IMR-90 (cell line): ENCODE data around the gene KRT74. TPM values are rescaled to one million over a fixed set of nuclear protein-coding genes. Genes with fewer than 3 reads are reported as not detected.

Experiments
- ATAC-seq: fragments of 200-7000 bp; cut with Tn5 transposase; 2 replicates; pipeline ENCODE4 v1.9.1; 2020; ENCODE audit warnings: low read depth, mild to moderate bottlenecking, moderate library complexity
- Bru-seq: library from RNA; stranded (reverse); fragments of 400-500 nt; gene quantifications from one replicate; lab custom pipeline; 2021; lab: Mats Ljungman, UMichigan
- BruChase-seq, 2 experiments: library from RNA; stranded (reverse); fragments of 400-500 nt; gene quantifications; one replicate each; lab custom pipeline; 2021; lab: Mats Ljungman, UMichigan
- BruUV-seq: library from RNA; stranded (reverse); fragments of 400-500 nt; replicated peaks from 2 replicates; lab custom pipeline; 2021; lab: Mats Ljungman, UMichigan
- CTCF ChIA-PET: fragments of 300-600 bp; formaldehyde crosslinking; extraction: SDS; loops from one replicate; lab custom pipeline; 2021; ENCODE audit warnings: antibody characterized with exemption; lab: Yijun Ruan, JAX
- POLR2A ChIA-PET: fragments of 300-600 bp; sonication (Branson Sonifier 250); formaldehyde crosslinking; loops from one replicate; lab custom pipeline; 2022; ENCODE audit warnings: antibody characterized with exemption; ENCODE audit not compliant: unreplicated experiment; lab: Charles Lee
- DNase-seq: peaks from one replicate; pipeline ENCODE4 v3.0.0; 2013
- H2AFZ ChIP-seq: replicated peaks from 2 replicates; pipeline ENCODE3; 2013; ENCODE audit warnings: low read length, mild to moderate bottlenecking; ENCODE audit not compliant: poor library complexity
- H2AK5ac ChIP-seq: 2 replicates; pipeline ENCODE4 v1.6.1; 2013; ENCODE audit warnings: low read depth, low read length, inconsistent platforms
- H2AK9ac ChIP-seq: replicated peaks from 2 replicates; pipeline ENCODE3; 2013; ENCODE audit warnings: mild to moderate bottlenecking, low read depth, low read length, moderate library complexity; ENCODE audit not compliant: poor library complexity
- H2BK120ac ChIP-seq: 2 replicates; pipeline ENCODE4 v1.6.1; 2013; ENCODE audit warnings: low read depth, low read length, inconsistent platforms
- H2BK15ac ChIP-seq: 3 replicates; pipeline ENCODE4 v1.6.1; 2013; ENCODE audit warnings: low read depth, low read length, inconsistent platforms
- H2BK20ac ChIP-seq: 2 replicates; pipeline ENCODE4 v1.6.1; 2013; ENCODE audit warnings: low read depth, mild to moderate bottlenecking, inconsistent platforms, low read length, moderate library complexity
- H2BK5ac ChIP-seq: 2 replicates; pipeline ENCODE4 v1.6.1; 2013; ENCODE audit warnings: mild to moderate bottlenecking, low read depth, low read length, inconsistent platforms; ENCODE audit not compliant: poor library complexity, severe bottlenecking
- H3K14ac ChIP-seq: replicated peaks from 2 replicates; pipeline ENCODE4 v1.6.1; 2013; ENCODE audit warnings: low read depth, low read length, inconsistent platforms
- H3K18ac ChIP-seq: 2 replicates; pipeline ENCODE4 v1.6.1; 2013; ENCODE audit warnings: low read depth, low read length, control low read depth
- H3K23ac ChIP-seq: 2 replicates; pipeline ENCODE4 v1.6.1; 2013; ENCODE audit warnings: low read depth, low read length, inconsistent platforms
- H3K27ac ChIP-seq: 2 replicates; pipeline ENCODE4 v1.5.1; 2013; ENCODE audit warnings: mild to moderate bottlenecking, control low read depth, low read length; ENCODE audit not compliant: insufficient read depth
- H3K27me3 ChIP-seq: 2 replicates; pipeline ENCODE4 v1.6.1; 2013; ENCODE audit warnings: low read length; ENCODE audit not compliant: control insufficient read depth, insufficient read depth
- H3K36me3 ChIP-seq: 2 replicates; pipeline ENCODE4 v1.6.1; 2013; ENCODE audit warnings: low read length, mixed read lengths; ENCODE audit not compliant: control insufficient read depth, insufficient read depth
- H3K4ac ChIP-seq: 2 replicates; pipeline ENCODE4 v1.6.1; 2013; ENCODE audit warnings: low read depth, low read length, inconsistent platforms
- H3K4me1 ChIP-seq: 2 replicates; pipeline ENCODE4 v1.6.1; 2013; ENCODE audit warnings: low read length, mixed read lengths; ENCODE audit not compliant: control insufficient read depth, insufficient read depth
- H3K4me2 ChIP-seq: 2 replicates; pipeline ENCODE4 v1.6.1; 2013; ENCODE audit warnings: low read depth, mild to moderate bottlenecking, control low read depth, low read length, moderate library complexity
- H3K4me3 ChIP-seq: 2 replicates; pipeline ENCODE4 v1.5.1; 2013; ENCODE audit warnings: low read depth, mild to moderate bottlenecking, control low read depth, low read length, moderate library complexity; ENCODE audit not compliant: insufficient read depth
- H3K56ac ChIP-seq: 2 replicates; pipeline ENCODE4 v1.6.1; 2013; ENCODE audit warnings: low read length, inconsistent platforms; ENCODE audit not compliant: insufficient read depth; ENCODE audit errors: extremely low read depth
- H3K79me1 ChIP-seq, 2 experiments: 2 replicates each; pipeline ENCODE4 v1.6.1; 2013; ENCODE audit warnings: low read length in 2 of 2, inconsistent platforms in 1 of 2, low read depth in 1 of 2
- H3K9ac ChIP-seq: 2 replicates; pipeline ENCODE4 v1.6.1; 2013; ENCODE audit warnings: low read depth, low read length, control low read depth
- H3K9me1 ChIP-seq: 2 replicates; pipeline ENCODE4 v1.6.1; 2013; ENCODE audit warnings: low read length, inconsistent platforms; ENCODE audit not compliant: insufficient read depth
- H3K9me3 ChIP-seq: 2 replicates; pipeline ENCODE4 v1.6.1; 2013; ENCODE audit warnings: low read length; ENCODE audit not compliant: control insufficient read depth, insufficient read depth
- H4K20me1 ChIP-seq: 2 replicates; pipeline ENCODE4 v1.6.1; 2013; ENCODE audit warnings: low read length, inconsistent platforms; ENCODE audit not compliant: insufficient read depth
- H4K5ac ChIP-seq: 2 replicates; pipeline ENCODE4 v1.6.1; 2013; ENCODE audit warnings: mild to moderate bottlenecking, low read depth, low read length, control low read depth
- H4K8ac ChIP-seq, 2 experiments: 2 replicates each; pipeline ENCODE4 v1.6.1; 2013; ENCODE audit warnings: low read depth in 2 of 2, low read length in 2 of 2, control low read depth in 1 of 2, inconsistent platforms in 1 of 2
- H4K91ac ChIP-seq: 2 replicates; pipeline ENCODE4 v1.6.1; 2013; ENCODE audit warnings: low read depth, low read length, inconsistent platforms; ENCODE audit not compliant: insufficient read depth
- MXI1 ChIP-seq: IDR thresholded peaks from 2 replicates; pipeline ENCODE4 v1.6.1; 2012; ENCODE audit warnings: low read depth, mild to moderate bottlenecking, low read length, moderate library complexity, borderline replicate concordance
- RFX5 ChIP-seq: IDR thresholded peaks from 2 replicates; pipeline ENCODE4 v1.8.0; 2012; ENCODE audit warnings: low read depth, mild to moderate bottlenecking, low read length, moderate library complexity
- USF2 ChIP-seq: fragments of 150-350 bp; IDR thresholded peaks from 2 replicates; pipeline ENCODE4 v1.6.1; 2017; ENCODE audit warnings: mild to moderate bottlenecking, antibody characterized with exemption, low read length, low read depth
- WGBS, 2 experiments: methylation state at CpG; one replicate each; pipeline versions ENCODE4 v1.1.5 to v1.1.7; 2013; ENCODE audit warnings: missing lambda C conversion rate in 2 of 2; ENCODE audit not compliant: insufficient read length in 1 of 2; ENCODE audit errors: extremely low coverage in 2 of 2; 5-methylcytosine and 5-hydroxymethylcytosine counted together
- dilution Hi-C: fragments of 300-500 bp; cut with HindIII; formaldehyde crosslinking; loops from one replicate; pipeline ENCODE4 v1.14.3; 2018; ENCODE audit warnings: low sequenced_read_pairs; ENCODE audit not compliant: unreplicated experiment
- in situ Hi-C: fragments of 300-500 bp; cut with MboI; formaldehyde crosslinking; loops from 3 replicates; pipeline ENCODE4 v1.14.3; 2019; ENCODE audit warnings: low sequenced_read_pairs, inconsistent platforms, mixed read lengths
- intact Hi-C: fragments of 100-400 bp; cut with micrococcal nuclease; formaldehyde crosslinking; loops from 2 replicates; pipeline ENCODE4 v1.10.0; 2022
- long read RNA-seq: library from polyadenylated mRNA; unstranded; transcript quantifications from one replicate; pipeline ENCODE4 v2.0.0, GENCODE V29; 2021; ENCODE audit not compliant: unreplicated experiment
- polyA plus RNA-seq, 3 experiments: library from polyadenylated mRNA; depleted of rRNA; stranded (reverse); fragments of >200 nt; gene quantifications; 2 replicates each; pipeline ENCODE4 v1.2.3, GENCODE V29; 2012; ENCODE audit warnings: low replicate concordance in 1 of 3
- total RNA-seq: library from RNA; depleted of rRNA; stranded (reverse); fragments of >200 nt; gene quantifications from 2 replicates; pipeline ENCODE4 v1.2.3, GENCODE V29; 2012; rRNA removed

The KRT74 gene
- total RNA-seq (not detected in 2 replicates), polyA plus RNA-seq (2012; rRNA removed) (not detected in 2 replicates), Bru-seq, nascent RNA (not detected), BruChase-seq, experiment 1, labeled RNA remaining after a 6-hour chase (not detected), BruChase-seq, experiment 2, labeled RNA remaining after a 2-hour chase (not detected)
- not detected in 2 replicates for polyA plus RNA-seq (2012; cell fraction: cytosol; rRNA removed)
- polyA plus RNA-seq (2012; cell fraction: nucleus; rRNA removed; ENCODE audit: low replicate concordance) = not detected in 2 replicates
- long read RNA-seq = 0 reads

- Histone ChIP-seq H3K36me3 (no peaks in the 10 kb centered on the region), H4K20me1 (no peaks in the 10 kb centered on the region), H3K79me1 (no peaks in the 10 kb centered on the region), H2AK5ac (no peak within 1 kb of the TSS), H3K18ac (no peak within 1 kb of the TSS), H2BK20ac (no peak within 1 kb of the TSS), H3K9me3 (no peaks in the 10 kb centered on the region), H2BK5ac (no peak within 1 kb of the TSS), H3K9ac (no peak within 1 kb of the TSS), H3K4me3 (no peak within 1 kb of the TSS), H4K91ac (no peak within 1 kb of the TSS), H2BK120ac (no peak within 1 kb of the TSS), H4K5ac (no peak within 1 kb of the TSS), H2AK9ac (no peak within 1 kb of the TSS), H3K4me2 (no peak within 1 kb of the TSS), H3K9me1 (no peaks in the 10 kb centered on the region), H3K27me3 (peaks cover 45% of the 10 kb centered on the region), H2BK15ac (no peak within 1 kb of the TSS), H3K4me1 (no peaks in the 10 kb centered on the region), H4K8ac (no peak within 1 kb of the TSS), H3K4ac (no peak within 1 kb of the TSS), H3K27ac (no peak within 1 kb of the TSS), H3K23ac (no peak within 1 kb of the TSS), H3K56ac (no peak within 1 kb of the TSS), H2AFZ (no peak within 1 kb of the TSS), H3K14ac (no peak within 1 kb of the TSS)
- BruUV-seq = no TSS peak
- intact Hi-C loops = no loop called here
- WGBS, 2 experiments = no CpG with 5 or more reads among the region's 3 CpGs
- TF ChIP-seq MXI1 (no peak), RFX5 (no peak), USF2 (no peak)
- ChIA-PET POLR2A (no interaction called here), CTCF (no interaction called here)
- dilution Hi-C loops = no loop called here
- DNase-seq (no peak), ATAC-seq (no peak)
- in situ Hi-C loops = no loop called here
Observed at GRCh38 chr12:52573743-52574142, at the start of gene KRT74. KRT74 (minus strand) TSS chr12:52573843; CDS start chr12:52573777, 66 bp downstream.
